Skin epidermis (tissue), 12 donors: Measurements from ENCODE around the gene ZDHHC22.

Experiments used
- H3K27ac ChIP-seq, 21 experiments: fragments of 200-600 bp; sonication (generic) in 11 of 21; one replicate each; pipeline ENCODE4 v1.5.0; 2020; ENCODE audit warnings: mild to moderate bottlenecking in 3 of 21, inconsistent platforms in 2 of 21, moderate library complexity in 2 of 21
- H3K4me3 ChIP-seq, 7 experiments: fragments of 200-600 bp; sonication (generic) in 2 of 7; one replicate each; pipeline ENCODE4 v1.5.0; 2020; ENCODE audit warnings: inconsistent platforms in 2 of 7, mild to moderate bottlenecking in 2 of 7, moderate library complexity in 1 of 7

The ZDHHC22 gene

DNA sequence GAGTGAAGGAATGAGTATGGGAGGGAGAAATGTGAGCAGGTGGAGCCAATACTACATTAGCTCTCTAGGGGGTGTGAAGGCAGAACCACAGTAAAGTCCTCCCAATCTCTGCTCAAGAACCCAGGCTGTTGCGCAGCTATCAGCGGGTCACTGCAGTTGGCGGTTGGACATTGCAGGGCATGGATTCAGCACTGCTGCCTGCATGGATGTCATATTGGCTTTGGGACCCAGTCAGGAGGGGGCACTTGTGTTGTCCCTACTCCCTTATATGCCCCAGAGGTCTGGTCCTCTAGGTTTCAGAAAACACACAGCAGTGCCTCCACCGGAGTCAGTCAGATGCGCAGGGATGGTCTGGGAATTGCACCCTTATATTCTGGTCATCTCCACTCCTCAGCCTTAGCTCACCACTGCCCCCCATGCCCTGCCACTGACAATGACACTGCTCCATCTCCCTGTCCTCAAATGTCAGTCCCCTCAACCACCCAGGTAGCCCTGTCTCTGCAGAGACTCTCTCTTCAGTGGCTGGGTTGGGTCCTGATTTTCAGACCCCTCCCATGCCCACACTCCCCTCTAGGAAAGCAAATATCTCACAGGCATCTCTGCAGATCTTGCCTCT is 9.6 kb downstream of the ZDHHC22 start:
- Histone ChIP-seq H3K27ac (no peak overlapping the region), H3K4me3 (no peak overlapping the region)

DNA sequence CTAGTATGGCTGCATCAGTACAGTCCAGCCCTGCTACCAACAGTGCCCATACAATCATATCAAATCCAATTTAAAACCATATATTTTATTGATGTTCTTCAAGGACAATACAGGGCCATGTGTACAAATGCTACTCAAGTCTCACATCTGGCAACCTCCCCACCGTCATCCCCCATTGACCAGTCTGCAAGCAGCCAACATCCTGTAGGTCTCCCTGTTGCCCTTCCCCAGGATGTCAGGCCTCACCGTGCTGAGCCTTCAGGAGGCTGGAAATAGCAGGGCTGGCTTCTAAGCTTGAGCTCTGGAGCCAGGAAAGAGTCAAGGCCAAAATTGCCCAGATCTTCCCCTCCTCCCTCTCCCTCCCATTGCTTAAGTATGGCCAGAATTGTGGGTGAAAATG is 10.4 kb downstream of the ZDHHC22 start:
- no peak overlapping the region for H3K27ac ChIP-seq

DNA sequence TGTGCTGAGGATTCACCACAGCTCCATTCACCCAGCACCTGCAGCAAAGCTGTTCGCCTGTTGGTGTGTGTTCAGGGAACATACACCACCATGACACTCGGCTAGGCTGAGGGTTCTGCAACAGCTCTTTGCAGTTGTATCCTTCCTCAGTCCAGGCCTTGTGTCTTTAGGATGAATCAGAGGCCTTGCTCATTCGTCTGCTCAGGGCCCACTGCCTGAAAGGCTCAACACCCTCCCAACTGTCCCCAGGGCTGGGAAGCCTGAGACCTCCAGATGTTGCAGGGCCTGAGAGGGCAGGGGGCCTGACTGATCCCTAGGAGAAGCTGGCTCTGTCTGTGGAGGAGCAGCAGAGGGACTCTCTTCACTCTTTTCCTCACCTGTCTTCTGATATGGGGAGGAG is 11.2 kb downstream of the ZDHHC22 start:
- no peak overlapping the region for H3K4me3 ChIP-seq
- H3K27ac ChIP-seq: no peak overlapping the region

More for the DNA sequence above, 10.4 kb downstream of the ZDHHC22 start:
- no peak overlapping the region for H3K4me3 ChIP-seq

DNA sequence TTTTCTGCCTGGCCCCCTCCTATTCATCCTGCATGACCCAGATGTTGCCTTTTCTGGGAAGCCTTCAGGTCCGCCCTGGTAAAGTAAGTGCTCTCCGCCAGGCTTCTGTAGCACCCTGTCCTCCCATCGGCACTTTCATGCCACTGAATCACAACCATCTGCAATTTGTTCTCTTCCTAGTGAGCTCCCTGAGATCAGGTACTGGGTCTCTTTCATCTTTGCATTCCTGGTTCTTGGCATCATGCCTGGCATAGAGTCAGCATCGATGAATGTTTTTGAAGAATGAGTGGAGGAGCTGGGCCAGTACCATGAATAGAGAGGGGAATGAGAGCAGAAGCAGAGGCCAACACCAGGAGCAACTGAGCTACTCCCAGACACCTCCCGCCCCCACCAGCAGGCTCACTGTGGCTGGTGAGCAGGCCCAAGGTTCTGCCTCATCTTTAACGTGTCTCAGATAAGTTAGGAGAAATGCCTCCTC is 13.1 kb downstream of the ZDHHC22 start:
- H3K4me3 ChIP-seq: no peak overlapping the region
- no peak overlapping the region for H3K27ac ChIP-seq

DNA sequence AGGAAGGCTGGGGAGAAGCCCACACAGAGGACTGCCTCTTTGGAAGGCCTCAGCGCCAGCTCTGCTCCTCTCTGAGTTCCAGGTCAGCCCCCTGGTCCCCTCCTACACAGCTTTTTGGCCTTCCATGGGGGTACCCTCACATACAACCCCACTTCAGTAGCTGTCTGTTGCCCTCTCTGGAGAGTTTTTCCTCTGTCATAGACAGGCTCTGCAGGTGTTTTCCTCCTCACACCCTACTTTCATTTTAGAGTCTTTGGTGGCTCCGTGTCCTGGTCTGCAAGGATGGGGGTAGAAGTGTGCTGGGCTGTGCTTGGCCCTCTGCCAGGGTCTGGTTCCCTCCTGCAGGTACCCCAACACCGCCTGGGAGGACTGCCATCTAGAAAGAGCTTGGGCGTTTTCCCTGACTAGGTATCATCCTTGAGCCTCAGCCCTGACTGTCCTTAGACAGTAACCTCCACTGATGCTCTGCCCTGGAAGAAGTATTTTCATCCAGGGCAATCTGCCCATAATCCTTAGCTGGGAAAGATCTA is 15.1 kb downstream of the ZDHHC22 start:
- no peak overlapping the region for H3K4me3 ChIP-seq
- no peak overlapping the region for H3K27ac ChIP-seq

DNA sequence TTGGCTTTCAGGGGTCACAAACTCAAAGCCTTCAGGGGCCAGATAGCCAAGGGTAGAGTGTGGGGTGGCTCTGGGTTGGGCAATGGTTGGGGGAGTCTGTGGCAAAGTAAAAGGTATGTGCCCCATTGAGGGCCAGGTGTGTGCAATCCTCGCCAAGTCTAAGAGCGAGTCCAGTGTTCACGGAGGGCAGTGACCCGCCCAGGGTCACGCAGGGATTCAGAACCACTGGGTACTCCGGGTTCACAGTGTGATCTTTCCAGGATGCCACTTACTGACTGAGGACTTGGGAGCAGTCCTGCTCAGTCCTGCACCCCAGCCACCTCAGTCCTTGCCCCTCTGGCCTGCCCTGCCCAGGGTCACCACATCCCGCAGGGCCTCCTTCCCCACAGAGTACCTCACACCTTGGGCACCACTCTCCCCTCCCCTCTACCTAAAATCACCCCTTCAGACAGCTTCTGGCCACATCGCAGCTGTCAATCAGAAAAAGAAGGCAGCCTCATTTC is 15.7 kb downstream of the ZDHHC22 start:
- Histone ChIP-seq H3K4me3 (no peak overlapping the region), H3K27ac (no peak overlapping the region)

DNA sequence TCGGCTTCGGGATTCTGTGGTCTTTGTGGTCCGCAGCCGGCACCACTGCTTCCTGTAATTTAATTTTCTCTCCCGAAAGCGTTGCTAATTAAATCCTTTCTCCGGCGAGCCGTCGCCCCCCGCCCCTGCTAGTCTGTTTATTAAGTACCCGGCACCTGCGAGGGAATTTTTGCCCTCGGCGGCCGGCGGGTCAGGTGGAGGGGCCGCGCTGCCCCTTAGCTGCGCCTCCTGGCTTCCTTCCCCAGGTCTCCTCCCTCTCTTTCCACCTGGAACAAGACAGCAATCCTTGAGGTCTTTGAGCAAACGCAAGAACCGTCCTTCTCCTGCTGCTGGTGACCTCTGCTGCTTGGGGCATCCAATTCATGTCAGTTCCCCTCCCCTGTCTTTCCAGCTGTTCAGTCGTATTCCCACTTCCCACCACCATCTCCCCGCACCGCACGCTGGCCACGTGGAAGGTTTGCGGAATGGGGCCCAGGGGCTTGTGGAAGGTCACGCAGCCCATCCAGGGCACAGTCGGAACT is 16.2 kb downstream of the ZDHHC22 start:
- H3K4me3 ChIP-seq: peak overlapping the region in 6 of 7 experiments; percentile 21 to 49 (median 38)
- H3K27ac ChIP-seq: peak overlapping the region in 2 of 21 experiments; percentile 28 to 46

DNA sequence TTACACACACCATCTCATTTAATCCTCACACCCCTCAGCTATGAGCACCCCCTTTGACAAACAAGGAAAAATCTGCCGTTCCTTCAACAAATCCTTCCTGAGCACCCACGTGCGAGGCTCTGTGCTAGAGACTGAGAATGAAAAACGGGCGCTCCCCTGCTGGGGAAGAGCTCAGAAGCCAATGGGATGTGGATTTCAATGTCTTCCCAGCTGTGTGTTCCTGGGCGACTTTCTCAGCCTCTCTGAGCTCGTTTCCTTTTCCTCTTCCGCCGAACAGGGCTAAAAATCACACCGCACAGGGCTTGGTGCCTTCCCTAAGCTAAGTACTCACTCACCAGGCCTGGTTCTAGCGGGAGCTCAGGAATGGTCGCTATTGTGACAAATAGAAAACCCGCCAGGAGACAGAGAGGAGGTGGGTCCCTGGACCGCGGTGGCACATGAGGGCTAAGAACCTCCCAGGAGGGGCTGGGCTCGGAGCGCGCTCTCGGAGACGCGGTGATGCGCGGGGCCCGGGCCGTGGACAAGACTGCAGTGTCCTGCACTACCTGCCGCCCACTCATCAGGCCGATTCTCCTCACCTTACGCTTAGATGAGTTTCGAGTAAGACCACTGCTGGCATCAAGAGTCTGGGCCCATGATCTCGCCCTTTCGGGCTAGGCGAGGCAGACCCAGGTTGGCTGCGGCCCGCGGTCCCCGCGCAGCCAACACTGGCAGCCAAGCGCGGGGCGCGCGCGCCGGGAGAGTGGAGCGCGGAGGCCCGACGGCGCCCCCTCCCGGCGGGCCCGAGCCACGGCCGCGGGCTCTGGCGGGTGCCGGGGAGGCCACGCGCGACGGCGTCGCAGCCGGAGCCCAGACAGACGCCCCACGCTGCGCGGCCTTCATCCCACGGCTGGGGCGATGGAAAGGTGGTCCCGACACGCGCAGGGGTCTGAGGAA is 17.0 kb downstream of the ZDHHC22 start:
- peak overlapping the region; percentile 21 to 49 (median 38) for H3K4me3 ChIP-seq
- H3K27ac ChIP-seq: peak overlapping the region in 6 of 21 experiments; percentile 1 to 76 (median 37)

DNA sequence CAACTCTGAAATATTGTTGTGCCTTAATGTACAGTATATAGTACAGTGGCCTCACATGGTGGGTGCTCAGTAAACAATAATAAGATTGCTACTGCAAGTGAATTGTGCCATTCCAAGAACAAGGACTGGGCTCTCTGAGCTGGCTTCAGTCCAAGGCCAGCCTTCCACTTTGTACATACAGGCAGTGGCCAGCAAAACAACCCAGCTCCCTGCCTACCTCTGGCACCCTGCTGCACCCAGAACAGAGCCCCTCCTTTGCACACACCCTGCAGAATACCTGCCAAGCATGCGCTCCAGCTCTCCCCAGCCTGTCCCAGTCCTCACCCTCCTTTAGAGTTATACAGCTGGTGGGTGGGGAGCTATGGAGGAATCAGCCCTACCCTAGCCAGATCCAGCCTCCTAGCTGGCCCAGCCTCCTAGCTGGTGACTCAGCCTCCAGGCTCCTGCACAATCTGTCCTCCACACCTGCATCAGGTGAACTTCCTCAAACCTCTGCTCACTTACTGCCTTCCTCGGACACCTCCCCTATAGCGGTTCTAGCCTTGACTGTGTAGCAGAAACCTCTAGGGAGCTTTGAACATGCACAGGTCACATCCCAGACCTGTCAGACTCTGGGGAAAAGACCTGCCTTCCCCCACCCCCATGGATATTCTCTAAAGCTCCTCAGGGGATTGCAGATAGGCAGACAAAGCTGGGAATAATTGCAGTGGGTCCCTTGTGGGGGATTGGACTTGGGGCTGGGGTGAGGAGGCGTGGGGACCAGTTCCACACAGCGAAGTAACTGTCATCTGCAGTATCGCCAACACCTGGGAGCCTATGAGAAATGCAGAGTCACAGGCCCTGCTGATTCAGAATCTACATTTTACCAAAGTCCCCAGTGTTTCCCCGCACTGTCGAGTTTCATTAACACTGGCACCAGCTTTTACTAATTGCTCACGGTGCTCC is 17.9 kb downstream of the ZDHHC22 start:
- H3K4me3 ChIP-seq: no peak overlapping the region
- peak overlapping the region in 14 of 21 experiments; percentile 8 to 91 (median 66) for H3K27ac ChIP-seq

DNA sequence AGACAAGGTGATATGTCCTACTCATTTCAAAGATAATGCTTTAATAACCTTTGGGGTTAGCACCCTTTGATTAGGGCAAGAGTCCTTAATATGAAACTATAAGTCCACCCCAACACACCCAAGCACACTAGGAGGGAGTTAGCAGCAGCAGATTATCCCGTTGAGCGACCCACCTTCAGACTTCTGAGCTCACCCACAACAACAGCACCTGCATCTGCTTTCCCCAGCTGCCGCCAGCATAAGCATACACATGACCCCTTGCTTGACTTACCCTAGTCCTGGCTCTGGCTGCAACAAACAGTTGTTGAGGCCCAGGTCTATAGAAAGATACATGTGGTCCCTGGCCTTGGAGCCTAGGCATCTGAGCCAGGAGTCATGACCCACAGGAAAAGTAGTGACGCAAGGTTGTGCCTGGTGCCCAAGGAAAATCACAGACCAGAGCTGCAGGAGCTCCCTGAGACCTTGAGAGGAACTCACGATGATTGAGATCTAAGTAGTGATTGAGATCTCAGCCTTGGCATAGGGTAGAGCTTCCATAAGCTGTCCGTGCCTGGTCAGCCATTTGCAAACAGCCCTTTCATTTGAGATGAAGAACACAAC is 19.0 kb downstream of the ZDHHC22 start:
- Histone ChIP-seq H3K27ac (peak overlapping the region in 15 of 21 experiments; percentile 8 to 91 (median 71)), H3K4me3 (no peak overlapping the region)

DNA sequence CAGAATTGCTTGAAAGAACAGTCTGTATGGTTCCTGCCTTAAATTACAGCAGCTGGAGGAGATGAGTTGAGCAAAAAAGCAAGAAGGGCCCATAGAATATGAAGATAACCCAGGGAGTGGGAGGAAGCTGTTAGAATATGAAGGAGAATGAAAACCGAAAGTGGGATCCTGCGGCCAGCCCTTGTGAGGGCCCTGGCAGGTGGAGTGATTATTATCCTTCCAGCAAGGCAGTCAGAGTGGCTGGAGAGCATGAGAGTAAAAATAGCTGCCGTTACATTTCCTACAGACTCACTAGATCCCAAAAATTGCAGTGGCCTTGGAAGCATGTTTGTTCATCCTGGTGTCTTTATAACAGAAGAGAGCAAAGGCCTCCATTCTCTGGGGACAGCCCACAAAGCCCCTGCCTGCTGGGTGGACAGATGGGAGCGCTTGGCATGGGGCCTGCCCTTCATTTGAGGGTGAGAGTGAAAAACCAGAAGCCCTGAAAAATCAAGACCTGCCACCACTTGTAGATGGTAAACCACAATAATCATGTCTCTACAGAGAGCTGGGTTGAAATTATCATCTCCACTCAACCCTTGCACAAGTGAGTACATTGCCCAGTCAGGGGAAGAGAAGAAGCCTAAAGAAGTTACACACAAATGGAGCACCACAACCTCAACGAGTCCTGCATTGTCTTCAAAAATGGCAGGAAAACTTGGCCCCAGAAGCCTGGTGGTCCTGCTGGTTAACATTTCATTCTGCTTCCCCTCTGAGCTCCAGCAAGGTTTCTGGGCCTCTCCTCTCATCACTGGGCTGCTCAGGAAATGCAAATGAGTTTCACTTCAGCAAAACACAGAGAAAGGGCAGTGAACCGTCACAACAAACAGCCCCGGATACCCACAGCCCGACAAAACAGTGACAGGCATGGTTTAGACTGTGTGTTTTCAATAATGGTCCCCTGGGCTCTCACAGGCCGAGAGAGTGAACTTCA is 20.5 kb downstream of the ZDHHC22 start:
- Histone ChIP-seq H3K4me3 (no peak overlapping the region), H3K27ac (peak overlapping the region in 19 of 21 experiments; percentile 4 to 91 (median 69))

DNA sequence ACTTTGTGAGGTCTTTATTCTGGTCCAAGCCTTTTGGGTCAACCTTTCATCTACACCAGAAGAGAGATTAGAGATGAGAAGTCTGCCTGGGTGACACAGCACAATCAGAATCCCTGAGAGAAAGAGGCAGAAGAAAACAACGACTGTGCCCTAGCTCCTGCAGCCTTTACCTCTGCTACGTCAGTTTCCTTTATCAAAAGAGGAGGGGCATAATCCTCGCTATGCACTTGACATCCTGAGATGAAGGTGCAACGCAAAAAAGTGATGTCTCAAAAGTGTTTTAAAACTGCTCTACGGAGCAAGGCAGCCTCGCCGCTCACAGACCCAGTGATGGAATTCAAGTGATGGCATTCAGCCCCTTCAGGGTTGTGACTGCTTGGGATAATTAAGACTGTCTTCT is 21.7 kb downstream of the ZDHHC22 start:
- peak overlapping the region in 11 of 21 experiments; percentile 9 to 91 (median 73) for H3K27ac ChIP-seq
- H3K4me3 ChIP-seq: no peak overlapping the region

DNA sequence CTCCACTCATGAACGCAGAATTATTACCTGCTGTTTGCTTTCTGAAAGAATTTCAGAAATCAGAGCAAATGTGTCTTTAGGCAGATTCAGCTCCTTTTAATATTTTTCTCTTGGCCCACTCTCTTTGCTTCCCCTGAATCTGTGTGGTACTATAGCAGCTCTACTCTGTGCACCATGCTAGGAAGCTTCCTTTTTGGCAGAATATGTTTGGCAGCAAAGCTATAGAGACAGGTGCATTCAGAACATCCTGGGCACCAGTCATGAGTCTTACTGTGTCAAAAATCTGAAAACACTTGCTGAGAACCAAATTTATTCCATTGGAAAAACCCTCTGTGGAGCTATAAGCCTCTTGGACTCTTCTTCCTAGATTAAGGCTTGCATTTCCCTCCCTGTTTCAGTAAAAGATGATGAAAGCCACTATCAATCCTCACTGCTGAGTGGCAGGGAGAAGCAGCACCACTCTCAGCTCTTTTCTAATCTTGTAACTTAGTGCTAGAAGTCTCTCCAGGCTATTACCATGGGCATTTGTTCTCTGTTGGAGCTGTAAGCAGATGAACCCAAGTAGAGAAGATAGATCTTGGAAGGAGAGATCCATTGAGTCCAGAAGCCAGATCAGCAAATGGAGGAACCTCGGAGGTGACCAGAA is 25.3 kb downstream of the ZDHHC22 start:
- H3K4me3 ChIP-seq: no peak overlapping the region
- H3K27ac ChIP-seq: no peak overlapping the region

DNA sequence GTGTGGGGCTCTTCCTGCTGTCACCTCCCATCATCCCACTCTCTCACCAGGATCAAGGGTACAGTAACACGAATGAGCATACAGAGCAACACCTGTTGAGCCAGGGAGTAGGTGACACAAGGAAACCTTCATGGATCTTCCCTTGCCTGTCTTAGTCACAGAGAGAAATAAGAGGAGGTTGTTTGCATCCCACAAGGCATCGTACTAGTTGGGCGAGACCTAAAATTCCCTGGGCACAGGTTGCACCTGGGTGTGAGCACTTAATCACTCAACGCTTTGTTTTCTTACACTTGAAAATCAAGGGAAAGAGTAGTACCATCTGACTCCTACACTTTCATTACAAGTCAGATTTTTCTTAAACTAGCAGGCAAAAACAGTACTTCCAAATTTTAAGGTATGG is 27.0 kb downstream of the ZDHHC22 start:
- Histone ChIP-seq H3K4me3 (no peak overlapping the region), H3K27ac (peak overlapping the region in 3 of 21 experiments; percentile 31 to 35 (median 34))

DNA sequence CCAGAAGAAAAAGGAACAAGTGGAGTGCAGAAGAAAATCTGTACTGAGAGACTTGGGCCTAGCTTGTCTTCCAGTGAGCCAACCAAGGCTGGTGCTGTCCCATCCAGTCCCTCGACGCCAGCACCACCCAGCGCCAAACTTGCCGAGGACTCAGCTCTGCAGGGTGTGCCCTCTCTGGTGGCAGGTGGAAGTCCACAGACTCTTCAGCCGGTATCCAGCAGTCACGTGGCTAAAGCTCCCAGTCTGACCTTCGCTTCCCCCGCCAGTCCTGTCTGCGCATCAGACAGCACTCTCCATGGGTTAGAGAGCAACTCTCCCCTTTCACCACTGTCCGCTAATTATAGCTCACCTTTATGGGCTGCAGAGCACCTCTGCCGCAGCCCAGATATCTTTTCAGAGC is 27.9 kb downstream of the ZDHHC22 start:
- Histone ChIP-seq H3K4me3 (no peak overlapping the region), H3K27ac (peak overlapping the region in 4 of 21 experiments; percentile 2 to 34 (median 7))

DNA sequence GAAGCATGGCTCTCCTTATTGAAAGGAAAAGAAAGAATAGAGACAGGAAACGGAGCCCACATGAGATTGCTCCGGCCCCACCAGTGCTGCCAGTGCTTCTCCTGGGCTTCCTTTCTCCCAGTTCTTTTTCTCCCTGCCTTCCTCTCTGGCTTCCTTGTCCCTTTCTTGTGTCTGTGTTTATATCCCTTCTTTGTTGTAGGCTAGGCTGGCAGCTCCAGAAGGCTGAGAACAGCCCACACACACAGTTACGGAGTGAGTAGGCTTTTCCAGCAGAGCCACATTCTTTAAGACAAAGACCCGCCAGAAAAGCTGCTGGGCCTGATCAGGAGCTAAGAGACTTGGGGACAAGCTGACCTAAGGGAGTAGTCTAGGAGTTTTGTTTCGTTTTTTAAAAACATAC is 30.6 kb downstream of the ZDHHC22 start:
- Histone ChIP-seq H3K4me3 (no peak overlapping the region), H3K27ac (peak overlapping the region in 18 of 21 experiments; percentile 5 to 83 (median 72))

DNA sequence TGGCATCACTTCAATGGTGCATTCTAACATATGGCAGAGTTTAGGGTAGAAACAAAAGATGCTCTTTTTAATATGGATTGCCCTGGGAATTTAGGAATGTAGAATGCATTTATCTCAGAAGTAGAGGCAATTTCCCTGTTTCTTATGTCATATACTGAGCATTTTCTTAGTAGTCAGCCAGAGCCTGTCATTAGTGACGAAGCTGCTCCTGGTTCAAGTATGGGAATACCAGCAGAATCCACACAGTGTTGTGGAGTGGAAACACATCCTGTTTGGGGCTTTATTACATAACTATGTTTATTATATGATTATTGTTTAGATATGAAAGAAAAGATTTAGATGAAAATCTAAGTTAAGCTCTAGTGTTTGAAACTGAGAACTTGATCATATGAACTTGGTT is 31.3 kb downstream of the ZDHHC22 start:
- H3K27ac ChIP-seq: peak overlapping the region in 18 of 21 experiments; percentile 5 to 83 (median 68)
- no peak overlapping the region for H3K4me3 ChIP-seq
